Left ventricle myocardium inferior (tissue), 1 donor: ENCODE data around the gene MACF1. TPM values are rescaled to one million over a fixed set of nuclear protein-coding genes. Genes with fewer than 3 reads are reported as not detected.

Experiments
- DNase-seq: peaks from one replicate; pipeline ENCODE4 v3.0.0-alpha.2; 2020
- H3K27ac ChIP-seq: fragments of 200-600 bp; replicated peaks from 2 replicates; pipeline ENCODE4 v1.8.0; 2021
- H3K27me3 ChIP-seq: fragments of 200-600 bp; 2 replicates; pipeline ENCODE4 v1.8.0; 2021; ENCODE audit warnings: low read depth
- H3K36me3 ChIP-seq: fragments of 200-600 bp; 2 replicates; pipeline ENCODE4 v1.8.0; 2021
- H3K4me1 ChIP-seq: fragments of 200-600 bp; 2 replicates; pipeline ENCODE4 v1.8.0; 2021
- H3K4me3 ChIP-seq: fragments of 200-600 bp; 2 replicates; pipeline ENCODE4 v1.8.0; 2021; ENCODE audit warnings: mild to moderate bottlenecking, moderate library complexity
- H3K9me3 ChIP-seq: fragments of 200-600 bp; replicated peaks from 2 replicates; pipeline ENCODE4 v1.8.0; 2021
- CTCF ChIP-seq: fragments of 200-600 bp; IDR thresholded peaks from 2 replicates; pipeline ENCODE4 v1.8.0; 2021; ENCODE audit warnings: antibody characterized with exemption, mild to moderate bottlenecking, borderline replicate concordance
- intact Hi-C: fragments of 100-400 bp; cut with micrococcal nuclease; formaldehyde crosslinking; loops from one replicate; pipeline ENCODE4 v1.11.0; 2022
- total RNA-seq: library from RNA; stranded (reverse); fragmentation: NEBNext Ultra II Directional; extraction: Animal tissue kit (Norgen Biotek cat#: 25700); gene quantifications from one replicate; pipeline ENCODE4 v1.2.1, GENCODE V29; 2021
- donor health status: DM: no; HTN: yes; CAD: no; lungs with severe emphysema.

Gene MACF1
- total RNA-seq, 1 donor from 2014 or later, result 181 TPM

- Histone ChIP-seq H3K27ac (no peak overlapping the region), H3K4me3 (no peak overlapping the region), H3K9me3 (no peaks in the 10 kb centered on the region), H3K27me3 (no peaks in the 10 kb centered on the region), H3K4me1 (peaks cover 14% of the 10 kb centered on the region), H3K36me3 (peaks cover 92% of the 10 kb centered on the region)
- no peak for DNase-seq
- TF ChIP-seq CTCF, result no peak
- intact Hi-C loops, result no loop called here
Observed at GRCh38 chr1:39360731-39361130, 156.2 kb downstream of the MACF1 start.

- intact Hi-C loops, result no loop called here
- TF ChIP-seq CTCF, result no peak
- Histone ChIP-seq H3K9me3 (no peaks in the 10 kb centered on the region), H3K27me3 (no peaks in the 10 kb centered on the region), H3K27ac (no peak overlapping the region), H3K4me3 (no peak overlapping the region), H3K4me1 (peaks cover 14% of the 10 kb centered on the region), H3K36me3 (peaks cover 90% of the 10 kb centered on the region)
- DNase-seq, result no peak
Observed at GRCh38 chr1:39361446-39361845, 157.0 kb downstream of the MACF1 start.

- DNase-seq, result no peak
- no peak for TF ChIP-seq CTCF
- H3K27ac ChIP-seq, result no peak overlapping the region
- no peaks in the 10 kb centered on the region for H3K9me3 ChIP-seq
- no peaks in the 10 kb centered on the region for H3K27me3 ChIP-seq
- no peak overlapping the region for H3K4me3 ChIP-seq
- intact Hi-C loops, result no loop called here
- peaks cover 13% of the 10 kb centered on the region for H3K4me1 ChIP-seq
- peaks cover 86% of the 10 kb centered on the region for H3K36me3 ChIP-seq
Observed at GRCh38 chr1:39363267-39363666, 158.8 kb downstream of the MACF1 start.

GRCh38 chr1:39368045-39368444 is 163.6 kb downstream of the MACF1 start:
- DNase-seq, result no peak
- intact Hi-C loops, result no loop called here
- Histone ChIP-seq H3K4me1 (peaks cover 17% of the 10 kb centered on the region), H3K27me3 (no peaks in the 10 kb centered on the region), H3K4me3 (no peak overlapping the region), H3K27ac (no peak overlapping the region), H3K36me3 (peaks cover 87% of the 10 kb centered on the region), H3K9me3 (no peaks in the 10 kb centered on the region)
- TF ChIP-seq CTCF, result no peak

GRCh38 chr1:39369565-39369964 is 165.1 kb downstream of the MACF1 start:
- intact Hi-C loops, result no loop called here
- no peak for TF ChIP-seq CTCF
- no peak overlapping the region for H3K27ac ChIP-seq
- DNase-seq, result no peak
- no peak overlapping the region for H3K4me3 ChIP-seq
- H3K9me3 ChIP-seq, result no peaks in the 10 kb centered on the region
- no peaks in the 10 kb centered on the region for H3K27me3 ChIP-seq
- H3K36me3 ChIP-seq, result peaks cover 89% of the 10 kb centered on the region
- peaks cover 17% of the 10 kb centered on the region for H3K4me1 ChIP-seq

- Histone ChIP-seq H3K9me3 (no peaks in the 10 kb centered on the region), H3K27ac (no peak overlapping the region), H3K4me1 (peaks cover 17% of the 10 kb centered on the region), H3K36me3 (peaks cover 92% of the 10 kb centered on the region), H3K4me3 (no peak overlapping the region), H3K27me3 (no peaks in the 10 kb centered on the region)
- DNase-seq, result no peak
- intact Hi-C loops, result no loop called here
- no peak for TF ChIP-seq CTCF
Observed at GRCh38 chr1:39370602-39371001, 166.1 kb downstream of the MACF1 start.
